ENCODE data around the gene B3GALT4. TPM values are rescaled to one million over a fixed set of nuclear protein-coding genes. Genes with fewer than 3 reads are reported as not detected.
A peak's percentile ranks its signal among the peaks of the same experiment; 100 is the strongest.

Gene B3GALT4
- total and polyA plus RNA-seq, 2 of the 13 experiments (the other 11 are each of a cell fraction or from before 2014, with no cell fraction given) = 0.04 to 0.27 TPM

DNA sequence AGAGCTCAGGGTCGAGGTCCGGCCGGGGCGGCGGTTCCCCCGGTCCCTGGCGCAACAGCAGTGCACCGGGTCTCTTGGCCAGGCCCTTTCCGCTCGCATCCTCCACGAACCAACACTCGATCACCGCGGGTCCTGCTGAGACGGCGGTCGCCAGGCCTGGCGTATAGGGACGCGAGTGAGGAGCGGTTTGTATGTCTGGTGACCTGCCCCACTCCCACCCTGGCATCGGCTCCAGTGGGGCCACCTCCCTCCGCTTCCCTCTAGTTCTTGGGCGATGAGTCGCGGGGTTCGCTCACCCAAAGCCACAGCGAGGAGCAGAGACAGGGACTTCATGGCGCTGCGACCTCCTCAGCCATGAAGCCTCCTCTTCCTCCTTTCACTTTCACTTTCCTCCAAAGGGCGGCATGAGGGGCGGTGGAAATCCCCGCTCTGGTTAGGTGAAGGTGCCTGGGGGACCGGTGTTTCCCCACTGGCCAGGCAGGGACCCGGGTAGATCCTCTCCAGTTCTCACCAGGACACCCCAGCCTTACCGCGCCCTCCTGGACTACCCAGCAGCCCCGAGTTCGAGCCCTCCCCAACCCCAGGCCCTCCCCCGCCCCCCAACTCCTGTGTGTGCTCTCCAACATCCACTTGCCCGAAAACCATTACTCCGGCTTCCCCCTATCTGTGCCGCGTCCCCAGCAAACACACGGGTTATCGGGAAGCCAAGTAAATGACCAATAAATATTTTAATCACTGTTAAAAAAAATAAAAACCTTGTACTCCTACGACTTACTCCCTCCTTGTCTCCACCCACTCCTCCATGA, 37.0 kb downstream of the B3GALT4 start, which contains the start of gene TAPBP (continued):
- TF ChIP-seq, protein P1, sequence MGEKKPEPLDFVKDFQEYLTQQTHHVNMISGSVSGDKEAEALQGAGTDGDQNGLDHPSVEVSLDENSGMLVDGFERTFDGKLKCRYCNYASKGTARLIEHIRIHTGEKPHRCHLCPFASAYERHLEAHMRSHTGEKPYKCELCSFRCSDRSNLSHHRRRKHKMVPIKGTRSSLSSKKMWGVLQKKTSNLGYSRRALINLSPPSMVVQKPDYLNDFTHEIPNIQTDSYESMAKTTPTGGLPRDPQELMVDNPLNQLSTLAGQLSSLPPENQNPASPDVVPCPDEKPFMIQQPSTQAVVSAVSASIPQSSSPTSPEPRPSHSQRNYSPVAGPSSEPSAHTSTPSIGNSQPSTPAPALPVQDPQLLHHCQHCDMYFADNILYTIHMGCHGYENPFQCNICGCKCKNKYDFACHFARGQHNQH (CRISPR knock-in tag; IDR thresholded peaks at IDR 0.05) = peak; percentile 44
- TF ChIP-seq ZNF703 (CRISPR knock-in tag; IDR thresholded peaks at IDR 0.05; ENCODE audit: borderline replicate concordance) = no peak
- no peak for TF ChIP-seq NR1H2 (CRISPR knock-in tag; IDR thresholded peaks at IDR 0.05; ENCODE audit: borderline replicate concordance, low read depth)
- TF ChIP-seq EP300 (IDR thresholded peaks at IDR 0.05; ENCODE audit: low read depth in 2 of 2, low read length in 2 of 2) = no peak
- TF ChIP-seq EP300 (CRISPR knock-in tag; IDR thresholded peaks at IDR 0.05; ENCODE audit: borderline replicate concordance) = no peak
- TF ChIP-seq DPF2 (CRISPR knock-in tag; IDR thresholded peaks at IDR 0.05; ENCODE audit: borderline replicate concordance, low read depth) = no peak
- peak; percentile 91; the same call in 1 of the 2 replicates for TF ChIP-seq ZNF605 (CRISPR knock-in tag; IDR thresholded peaks at IDR 0.05)
- no peak for TF ChIP-seq CENPX (CRISPR knock-in tag; IDR thresholded peaks at IDR 0.05)
- no peak for TF ChIP-seq RFX1 (IDR thresholded peaks at IDR 0.05)
- TF ChIP-seq DMAP1 (CRISPR knock-in tag; IDR thresholded peaks at IDR 0.05) = peak; percentile 78; the same call in 1 of the 2 replicates
- TF ChIP-seq, protein P2, sequence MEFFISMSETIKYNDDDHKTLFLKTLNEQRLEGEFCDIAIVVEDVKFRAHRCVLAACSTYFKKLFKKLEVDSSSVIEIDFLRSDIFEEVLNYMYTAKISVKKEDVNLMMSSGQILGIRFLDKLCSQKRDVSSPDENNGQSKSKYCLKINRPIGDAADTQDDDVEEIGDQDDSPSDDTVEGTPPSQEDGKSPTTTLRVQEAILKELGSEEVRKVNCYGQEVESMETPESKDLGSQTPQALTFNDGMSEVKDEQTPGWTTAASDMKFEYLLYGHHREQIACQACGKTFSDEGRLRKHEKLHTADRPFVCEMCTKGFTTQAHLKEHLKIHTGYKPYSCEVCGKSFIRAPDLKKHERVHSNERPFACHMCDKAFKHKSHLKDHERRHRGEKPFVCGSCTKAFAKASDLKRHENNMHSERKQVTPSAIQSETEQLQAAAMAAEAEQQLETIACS (CRISPR knock-in tag; IDR thresholded peaks at IDR 0.05) = no peak
- TF ChIP-seq, protein P3, sequence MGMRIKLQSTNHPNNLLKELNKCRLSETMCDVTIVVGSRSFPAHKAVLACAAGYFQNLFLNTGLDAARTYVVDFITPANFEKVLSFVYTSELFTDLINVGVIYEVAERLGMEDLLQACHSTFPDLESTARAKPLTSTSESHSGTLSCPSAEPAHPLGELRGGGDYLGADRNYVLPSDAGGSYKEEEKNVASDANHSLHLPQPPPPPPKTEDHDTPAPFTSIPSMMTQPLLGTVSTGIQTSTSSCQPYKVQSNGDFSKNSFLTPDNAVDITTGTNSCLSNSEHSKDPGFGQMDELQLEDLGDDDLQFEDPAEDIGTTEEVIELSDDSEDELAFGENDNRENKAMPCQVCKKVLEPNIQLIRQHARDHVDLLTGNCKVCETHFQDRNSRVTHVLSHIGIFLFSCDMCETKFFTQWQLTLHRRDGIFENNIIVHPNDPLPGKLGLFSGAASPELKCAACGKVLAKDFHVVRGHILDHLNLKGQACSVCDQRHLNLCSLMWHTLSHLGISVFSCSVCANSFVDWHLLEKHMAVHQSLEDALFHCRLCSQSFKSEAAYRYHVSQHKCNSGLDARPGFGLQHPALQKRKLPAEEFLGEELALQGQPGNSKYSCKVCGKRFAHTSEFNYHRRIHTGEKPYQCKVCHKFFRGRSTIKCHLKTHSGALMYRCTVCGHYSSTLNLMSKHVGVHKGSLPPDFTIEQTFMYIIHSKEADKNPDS (CRISPR knock-in tag; IDR thresholded peaks at IDR 0.05) = no peak; the same call in 1 of the 2 replicates
- TF ChIP-seq, protein P4, sequence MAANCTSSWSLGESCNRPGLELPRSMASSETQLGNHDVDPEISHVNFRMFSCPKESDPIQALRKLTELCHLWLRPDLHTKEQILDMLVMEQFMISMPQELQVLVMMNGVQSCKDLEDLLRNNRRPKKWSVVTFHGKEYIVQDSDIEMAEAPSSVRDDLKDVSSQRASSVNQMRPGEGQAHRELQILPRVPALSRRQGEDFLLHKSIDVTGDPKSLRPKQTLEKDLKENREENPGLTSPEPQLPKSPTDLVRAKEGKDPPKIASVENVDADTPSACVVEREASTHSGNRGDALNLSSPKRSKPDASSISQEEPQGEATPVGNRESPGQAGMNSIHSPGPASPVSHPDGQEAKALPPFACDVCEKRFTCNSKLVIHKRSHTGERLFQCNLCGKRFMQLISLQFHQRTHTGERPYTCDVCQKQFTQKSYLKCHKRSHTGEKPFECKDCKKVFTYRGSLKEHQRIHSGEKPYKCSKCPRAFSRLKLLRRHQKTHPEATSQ (CRISPR knock-in tag; IDR thresholded peaks at IDR 0.05; ENCODE audit: borderline replicate concordance) = no peak
- TF ChIP-seq ZNF530 (CRISPR knock-in tag; IDR thresholded peaks at IDR 0.05; ENCODE audit: low read depth) = no peak
- no peak for TF ChIP-seq HOXA9 (CRISPR knock-in tag; IDR thresholded peaks at IDR 0.05; ENCODE audit: borderline replicate concordance)
- TF ChIP-seq FOXA1 (IDR thresholded peaks at IDR 0.05) = no peak
- no peak for TF ChIP-seq FOXA1 (CRISPR knock-in tag; IDR thresholded peaks at IDR 0.05)
- TF ChIP-seq ZKSCAN8 (CRISPR knock-in tag; IDR thresholded peaks at IDR 0.05; ENCODE audit: borderline replicate concordance) = no peak
- TF ChIP-seq, protein P5, sequence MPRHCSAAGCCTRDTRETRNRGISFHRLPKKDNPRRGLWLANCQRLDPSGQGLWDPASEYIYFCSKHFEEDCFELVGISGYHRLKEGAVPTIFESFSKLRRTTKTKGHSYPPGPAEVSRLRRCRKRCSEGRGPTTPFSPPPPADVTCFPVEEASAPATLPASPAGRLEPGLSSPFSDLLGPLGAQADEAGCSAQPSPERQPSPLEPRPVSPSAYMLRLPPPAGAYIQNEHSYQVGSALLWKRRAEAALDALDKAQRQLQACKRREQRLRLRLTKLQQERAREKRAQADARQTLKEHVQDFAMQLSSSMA (CRISPR knock-in tag; IDR thresholded peaks at IDR 0.05) = no peak
- TF ChIP-seq BRD4 (CRISPR knock-in tag; IDR thresholded peaks at IDR 0.05) = peak; percentile 66
- TF ChIP-seq TEAD3 (CRISPR knock-in tag; optimal IDR thresholded peaks at IDR 0.05; ENCODE audit: borderline replicate concordance) = peak; percentile 59
- TF ChIP-seq ZNF224 (CRISPR knock-in tag; IDR thresholded peaks at IDR 0.05) = 0 out of 2 replicates have a peak, but pooled peaks have one; percentile 43
- peak; percentile 78 for TF ChIP-seq RBFOX2 (IDR thresholded peaks at IDR 0.05; ENCODE audit: low read depth, low read length)
